DND-41 (cell line): ENCODE data around the gene BCKDHB.

Source experiments
- ATAC-seq: fragments of 200-7000 bp; cut with Tn5 transposase; 3 replicates; pipeline ENCODE4 v1.9.1; 2021; ENCODE audit warnings: low read depth; ENCODE audit not compliant: insufficient read depth
- DNase-seq: peaks from one replicate; pipeline ENCODE4 v3.0.0-alpha.2; 2020
- H2AFZ ChIP-seq: 2 replicates; pipeline ENCODE4 v1.6.0; 2012; ENCODE audit warnings: low read depth, low read length
- H3K27ac ChIP-seq: 2 replicates; pipeline ENCODE4 v1.5.1; 2012; ENCODE audit warnings: low read length, inconsistent platforms
- H3K27me3 ChIP-seq: fragments of 200-600 bp; sonication (generic); 2 replicates; pipeline ENCODE4 v1.6.0; 2012; ENCODE audit warnings: low read length, mild to moderate bottlenecking, inconsistent platforms; ENCODE audit not compliant: insufficient read depth, poor library complexity
- H3K36me3 ChIP-seq: 2 replicates; pipeline ENCODE4 v1.5.1; 2012; ENCODE audit warnings: low read length, inconsistent platforms; ENCODE audit not compliant: insufficient read depth
- H3K4me1 ChIP-seq: 2 replicates; pipeline ENCODE4 v1.5.1; 2012; ENCODE audit warnings: mild to moderate bottlenecking, low read length; ENCODE audit not compliant: insufficient read depth
- H3K4me2 ChIP-seq: 2 replicates; pipeline ENCODE4 v1.6.0; 2012; ENCODE audit warnings: mild to moderate bottlenecking, moderate library complexity, low read length, inconsistent platforms; ENCODE audit not compliant: insufficient read depth
- H3K4me3 ChIP-seq, 2 experiments: fragments of 200-600 bp in 1 of 2; shearing (Covaris generic) in 1 of 2; 2 replicates each; pipeline ENCODE4 v1.5.1; 2012 to 2016; ENCODE audit warnings: inconsistent platforms in 2 of 2, low read length in 2 of 2, mild to moderate bottlenecking in 2 of 2, low read depth in 1 of 2, moderate library complexity in 1 of 2
- H3K79me2 ChIP-seq: 2 replicates; pipeline ENCODE4 v1.6.0; 2012; ENCODE audit warnings: low read length, inconsistent platforms; ENCODE audit not compliant: insufficient read depth
- H3K9ac ChIP-seq: 2 replicates; pipeline ENCODE4 v1.6.0; 2012; ENCODE audit warnings: low read depth, mild to moderate bottlenecking, inconsistent platforms, low read length, moderate library complexity
- H3K9me3 ChIP-seq: 2 replicates; pipeline ENCODE4 v1.5.1; 2012; ENCODE audit warnings: low read length, moderate library complexity, mild to moderate bottlenecking, inconsistent platforms; ENCODE audit not compliant: insufficient read depth, severe bottlenecking
- H4K20me1 ChIP-seq: 2 replicates; pipeline ENCODE4 v1.6.0; 2012; ENCODE audit warnings: low read length; ENCODE audit not compliant: insufficient read depth
- EZH2 ChIP-seq: IDR thresholded peaks from 3 replicates; pipeline ENCODE4 v1.6.1; 2012; ENCODE audit warnings: borderline replicate concordance, low read depth, mild to moderate bottlenecking, moderate library complexity, low read length, inconsistent platforms; ENCODE audit not compliant: severe bottlenecking
- TF ChIP-seq, protein P1 (sequence below): IDR thresholded peaks from 2 replicates; pipeline ENCODE4 v1.5.1; 2012; ENCODE audit warnings: borderline replicate concordance, low read length, moderate library complexity, mild to moderate bottlenecking; ENCODE audit not compliant: poor library complexity, severe bottlenecking; ENCODE audit errors: extremely low read depth

BCKDHB gene

GRCh38 chr6:80214436-80215022, 108.1 kb downstream of the BCKDHB start:
- TF ChIP-seq, protein P1, sequence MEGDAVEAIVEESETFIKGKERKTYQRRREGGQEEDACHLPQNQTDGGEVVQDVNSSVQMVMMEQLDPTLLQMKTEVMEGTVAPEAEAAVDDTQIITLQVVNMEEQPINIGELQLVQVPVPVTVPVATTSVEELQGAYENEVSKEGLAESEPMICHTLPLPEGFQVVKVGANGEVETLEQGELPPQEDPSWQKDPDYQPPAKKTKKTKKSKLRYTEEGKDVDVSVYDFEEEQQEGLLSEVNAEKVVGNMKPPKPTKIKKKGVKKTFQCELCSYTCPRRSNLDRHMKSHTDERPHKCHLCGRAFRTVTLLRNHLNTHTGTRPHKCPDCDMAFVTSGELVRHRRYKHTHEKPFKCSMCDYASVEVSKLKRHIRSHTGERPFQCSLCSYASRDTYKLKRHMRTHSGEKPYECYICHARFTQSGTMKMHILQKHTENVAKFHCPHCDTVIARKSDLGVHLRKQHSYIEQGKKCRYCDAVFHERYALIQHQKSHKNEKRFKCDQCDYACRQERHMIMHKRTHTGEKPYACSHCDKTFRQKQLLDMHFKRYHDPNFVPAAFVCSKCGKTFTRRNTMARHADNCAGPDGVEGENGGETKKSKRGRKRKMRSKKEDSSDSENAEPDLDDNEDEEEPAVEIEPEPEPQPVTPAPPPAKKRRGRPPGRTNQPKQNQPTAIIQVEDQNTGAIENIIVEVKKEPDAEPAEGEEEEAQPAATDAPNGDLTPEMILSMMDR: peak; percentile 71
- no peak for TF ChIP-seq EZH2
- Histone ChIP-seq H3K79me2 (no peaks in the 10 kb centered on the region), H3K4me3 (no peak overlapping the region), H3K9ac (no peak overlapping the region), H3K27ac (no peak overlapping the region), H4K20me1 (no peaks in the 10 kb centered on the region), H2AFZ (no peak overlapping the region), H3K4me2 (no peak overlapping the region), H3K9me3 (no peaks in the 10 kb centered on the region), H3K27me3 (no peaks in the 10 kb centered on the region), H3K36me3 (peaks cover 4% of the 10 kb centered on the region; the same call in 1 of the 2 replicates), H3K4me1 (no peaks in the 10 kb centered on the region)
- ATAC-seq (peak; percentile 96), DNase-seq (peak; percentile 13)

DNA sequence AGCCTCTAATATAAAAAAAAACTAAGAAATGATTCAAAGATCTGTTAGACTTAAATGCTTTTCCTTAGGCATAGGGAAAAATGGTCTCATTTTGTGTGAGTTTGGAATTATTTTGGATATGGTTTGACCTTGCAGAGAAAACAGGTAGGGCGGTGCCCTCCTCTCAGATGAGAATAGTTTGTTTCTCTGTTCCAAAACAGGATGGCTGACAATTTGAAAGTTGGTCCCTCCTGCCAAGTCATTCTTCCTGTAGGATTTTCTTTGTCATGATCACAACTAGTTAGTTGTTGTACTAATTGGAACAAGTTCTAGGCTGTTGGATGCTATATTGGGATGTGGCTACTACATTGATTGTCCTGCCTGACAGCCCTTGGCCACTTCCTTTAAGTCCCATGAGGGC, 108.6 kb downstream of the BCKDHB start:
- no peak for TF ChIP-seq EZH2
- TF ChIP-seq, protein P1: no peak
- Histone ChIP-seq H2AFZ (no peak overlapping the region), H3K27ac (no peak overlapping the region), H3K4me3 (no peak overlapping the region), H3K36me3 (peaks cover 5% of the 10 kb centered on the region; the same call in 1 of the 2 replicates), H3K27me3 (no peaks in the 10 kb centered on the region), H4K20me1 (no peaks in the 10 kb centered on the region), H3K4me1 (no peaks in the 10 kb centered on the region), H3K4me2 (no peak overlapping the region), H3K9ac (no peak overlapping the region), H3K79me2 (no peaks in the 10 kb centered on the region), H3K9me3 (no peaks in the 10 kb centered on the region)
- DNase-seq (no peak), ATAC-seq (no peak)

DNA sequence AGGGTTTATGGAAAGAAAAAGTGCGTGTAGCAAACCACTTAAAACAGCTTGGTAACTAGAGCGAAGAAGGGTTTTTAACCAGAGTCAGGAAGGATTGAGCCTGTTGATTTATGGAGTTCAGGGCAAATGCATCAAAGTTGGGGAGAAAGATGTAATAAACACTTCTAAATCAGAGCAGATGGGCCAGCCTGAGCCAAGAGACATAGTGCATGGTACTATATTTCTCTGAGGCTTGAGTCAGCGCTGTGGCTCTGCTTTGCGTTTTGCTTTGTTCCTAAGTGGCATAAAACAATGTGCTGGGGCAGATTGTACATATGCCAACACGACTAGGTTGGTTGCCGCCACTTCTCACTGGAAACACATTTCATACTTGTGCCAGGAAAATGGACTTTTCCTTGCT, 111.3 kb downstream of the BCKDHB start:
- Histone ChIP-seq H3K9me3 (no peaks in the 10 kb centered on the region), H3K4me1 (no peaks in the 10 kb centered on the region), H4K20me1 (no peaks in the 10 kb centered on the region), H3K4me2 (no peak overlapping the region), H3K4me3 (no peak overlapping the region), H2AFZ (no peak overlapping the region), H3K36me3 (peaks cover 5% of the 10 kb centered on the region; the same call in 1 of the 2 replicates), H3K27me3 (no peaks in the 10 kb centered on the region), H3K27ac (no peak overlapping the region), H3K9ac (no peak overlapping the region), H3K79me2 (no peaks in the 10 kb centered on the region)
- DNase-seq (no peak), ATAC-seq (no peak)
- TF ChIP-seq EZH2: no peak
- TF ChIP-seq, protein P1: no peak
